ENCODE data around the gene INAFM2. TPM values are rescaled to one million over a fixed set of nuclear protein-coding genes. Genes with fewer than 3 reads are reported as not detected.

Gene INAFM2
- total RNA-seq, 1 donor from 2014 or later = 26.2 TPM

DNA sequence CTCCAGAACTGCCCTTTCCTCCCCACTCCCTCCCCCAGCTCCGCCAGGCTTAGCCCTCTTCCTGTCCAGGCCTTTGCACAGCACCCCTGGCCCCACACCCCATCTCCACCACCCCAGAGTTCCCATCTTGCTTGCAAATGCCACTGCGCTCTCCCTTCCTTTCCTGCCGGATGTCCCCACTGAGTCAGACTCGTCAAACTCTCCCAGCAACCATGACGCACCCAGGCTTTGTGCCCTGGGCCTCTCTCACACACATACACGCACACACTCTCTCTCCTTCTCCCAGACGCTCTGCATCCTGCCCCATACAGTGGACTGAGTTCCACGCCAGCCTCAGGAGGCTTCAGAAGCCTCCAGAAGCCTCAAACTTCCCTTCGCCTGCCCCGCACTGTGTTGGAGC is 20.0 kb downstream of the INAFM2 start:
- DNase-seq (ENCODE audit: low spot score) = peak; percentile 80

DNA sequence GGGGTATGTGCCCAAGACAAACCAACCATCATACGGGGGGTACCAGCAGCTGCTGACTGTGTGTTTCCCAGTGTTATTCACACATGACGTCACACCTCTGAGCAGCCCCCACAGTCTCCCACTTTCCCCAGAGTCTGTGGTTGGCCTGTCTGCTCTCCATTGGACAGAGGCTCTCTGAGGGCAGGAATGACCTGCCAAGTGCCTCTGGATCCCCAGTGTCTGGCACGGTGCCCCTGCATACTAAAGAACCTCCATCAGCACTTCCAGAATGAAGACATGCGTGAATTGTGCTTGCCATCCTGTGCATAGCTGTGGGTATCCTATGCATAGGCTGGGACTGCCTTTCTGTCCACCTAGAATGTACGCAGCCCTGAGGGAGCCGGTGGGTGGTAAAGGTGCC is 20.7 kb downstream of the INAFM2 start:
- no peak for DNase-seq (ENCODE audit: low spot score)

- no peak for DNase-seq (ENCODE audit: low spot score)
Observed at GRCh38 chr15:40344631-40345120, 21.2 kb downstream of the INAFM2 start.

DNA sequence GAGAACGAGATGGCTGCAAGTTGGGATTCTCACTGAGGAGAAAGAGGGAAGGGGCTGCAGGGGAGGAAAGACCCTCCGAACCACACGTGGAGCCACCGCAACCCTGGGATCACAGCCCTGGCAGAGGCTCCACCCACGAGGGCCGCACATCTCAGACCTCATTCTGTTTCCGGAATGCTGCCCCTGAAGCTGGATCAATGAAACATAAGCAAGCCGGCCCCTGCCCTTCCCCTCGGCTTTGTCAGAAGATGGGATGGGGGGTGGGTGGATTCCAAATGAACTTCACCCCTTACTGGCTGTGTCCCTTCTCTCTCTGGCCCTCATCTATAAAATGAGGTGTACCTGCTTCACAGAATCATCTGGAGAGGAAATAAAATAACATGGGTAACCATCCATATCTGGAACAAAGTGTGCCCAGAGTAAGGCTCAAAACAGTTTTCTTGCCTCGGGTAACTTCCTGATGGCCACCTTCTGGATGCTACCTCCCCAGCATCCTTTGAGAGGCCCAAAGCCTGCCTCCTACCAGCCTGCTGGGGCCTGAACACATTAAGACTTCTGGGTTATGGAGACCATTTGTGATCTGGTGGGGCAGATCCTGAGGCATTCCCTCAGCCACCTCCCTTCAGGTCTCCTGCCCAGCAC is 21.9 kb downstream of the INAFM2 start:
- DNase-seq (ENCODE audit: low spot score) = no peak

DNA sequence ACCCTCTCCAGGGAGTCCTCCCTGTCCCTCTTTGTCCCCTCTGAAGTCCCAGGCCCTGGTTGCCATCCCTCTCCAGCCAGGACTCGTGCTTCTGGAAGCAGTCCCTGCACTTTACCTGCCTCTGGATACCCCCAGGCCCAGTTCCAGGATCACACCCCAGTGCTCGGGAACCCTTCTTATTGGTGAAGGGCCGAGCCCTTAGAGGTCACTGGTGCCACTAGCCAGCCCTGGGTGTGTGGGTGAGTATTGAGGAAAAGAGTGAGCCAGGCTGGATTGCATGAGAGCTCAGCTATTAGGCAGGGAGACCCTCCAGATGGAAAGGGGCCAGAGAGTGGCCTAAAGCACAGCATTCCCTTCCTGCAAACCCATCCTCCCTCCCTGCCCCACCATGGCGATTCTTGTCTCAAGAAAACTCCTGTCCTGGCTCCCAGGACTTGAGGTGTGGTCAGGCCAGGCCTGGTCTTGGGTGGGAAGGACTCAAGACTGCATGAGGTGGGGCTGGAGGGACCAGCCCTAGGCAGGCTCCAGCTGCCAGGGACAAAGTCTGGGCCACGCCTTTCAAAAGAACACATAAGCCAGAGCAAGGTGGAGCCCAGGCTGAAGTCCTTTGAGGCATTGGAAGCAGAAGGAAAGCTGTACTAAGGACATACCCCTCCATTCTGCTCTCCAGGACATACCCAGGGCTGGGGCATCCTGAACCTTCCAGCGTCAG is 22.5 kb downstream of the INAFM2 start:
- DNase-seq (ENCODE audit: low spot score) = no peak

DNA sequence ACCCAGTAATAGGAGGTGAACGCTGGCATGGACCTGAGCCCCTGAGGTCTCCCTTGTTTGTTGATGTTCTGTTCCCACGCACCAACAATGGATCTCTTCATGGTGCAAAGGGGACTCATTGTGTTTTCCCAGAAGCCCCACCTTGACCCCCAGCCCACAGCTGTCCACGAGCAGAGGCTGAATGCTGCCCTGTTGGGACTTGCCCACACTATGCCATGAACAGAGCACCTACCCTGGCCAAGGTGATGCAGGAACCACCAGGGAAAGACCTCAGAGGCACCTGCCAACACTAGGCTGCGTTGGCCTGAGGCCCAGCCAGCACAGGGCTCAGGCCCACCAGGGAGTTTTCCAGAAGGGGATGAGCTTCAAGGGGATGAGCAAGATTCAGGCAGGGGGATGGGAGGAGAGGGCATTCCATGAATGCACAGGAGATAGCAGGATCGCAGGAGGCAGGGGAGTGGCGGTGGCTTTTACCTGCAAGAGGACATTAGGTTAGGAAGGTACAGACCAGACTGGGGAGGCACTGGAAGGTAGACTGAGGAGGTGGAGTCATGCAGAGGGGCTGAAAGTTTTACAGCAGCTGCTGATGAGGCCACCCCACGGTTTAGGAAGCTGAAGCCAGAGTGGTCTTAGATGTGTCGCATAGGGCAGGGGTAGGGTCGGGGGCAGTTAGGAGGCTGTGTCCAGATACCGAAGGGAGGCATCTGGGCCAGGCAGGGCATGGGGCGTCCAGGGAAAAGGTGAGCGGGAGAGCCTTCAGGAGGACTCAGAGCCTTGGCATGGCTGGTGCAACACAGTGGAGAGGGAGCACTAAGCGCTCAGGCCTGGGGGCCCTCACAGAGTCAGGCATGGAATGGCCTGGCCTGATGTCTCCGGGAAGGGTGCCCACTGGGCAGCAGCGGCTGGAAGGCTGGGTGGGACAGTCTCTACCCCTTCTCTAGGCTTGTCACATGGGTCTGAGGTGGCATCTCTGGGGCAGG is 23.4 kb downstream of the INAFM2 start:
- no peak for DNase-seq (ENCODE audit: low spot score)

DNA sequence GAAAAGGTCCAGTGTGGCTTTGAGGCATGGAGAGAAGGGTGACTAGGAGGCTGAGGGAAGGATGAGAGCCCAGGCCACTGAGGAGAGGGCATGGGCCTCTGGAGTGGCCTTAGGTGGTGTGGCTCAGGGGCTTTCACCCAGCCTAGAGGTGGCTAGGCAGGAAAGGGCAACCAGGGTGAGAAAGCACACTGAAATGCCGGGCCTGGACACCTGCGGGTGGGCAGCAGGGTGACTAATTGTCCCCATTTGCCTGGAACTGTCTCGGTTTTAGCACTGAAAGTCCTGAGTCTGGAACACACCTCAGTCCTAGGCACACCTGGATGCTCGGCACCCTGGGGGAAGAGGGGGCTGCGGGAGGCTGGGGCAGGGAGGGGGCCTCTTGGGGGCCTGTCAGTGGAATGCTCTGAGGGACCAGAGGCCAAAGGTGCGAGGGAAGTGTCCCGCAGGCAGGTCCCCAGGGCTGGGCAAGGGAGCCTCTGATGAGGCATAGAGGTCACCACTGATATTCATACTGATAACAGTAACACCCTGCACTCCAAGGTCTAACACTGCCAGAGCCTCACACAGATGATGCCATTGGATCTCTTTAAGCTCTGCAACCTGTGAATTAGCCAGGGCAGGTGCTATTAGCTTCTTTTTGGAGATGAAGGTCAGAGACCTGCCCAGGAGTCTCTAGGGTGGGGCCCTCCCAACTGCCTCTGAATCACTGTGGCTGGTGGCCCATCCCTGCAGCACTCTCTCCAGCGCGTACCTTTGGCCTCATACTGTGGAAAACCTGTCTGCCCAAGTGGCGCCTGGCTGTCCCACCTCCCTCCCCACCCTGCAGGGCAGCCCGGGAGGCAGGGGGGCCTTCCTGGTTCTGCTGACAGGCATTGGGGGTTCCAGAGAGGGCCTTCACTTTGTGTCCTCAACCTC is 24.3 kb downstream of the INAFM2 start:
- DNase-seq (ENCODE audit: low spot score) = no peak

DNA sequence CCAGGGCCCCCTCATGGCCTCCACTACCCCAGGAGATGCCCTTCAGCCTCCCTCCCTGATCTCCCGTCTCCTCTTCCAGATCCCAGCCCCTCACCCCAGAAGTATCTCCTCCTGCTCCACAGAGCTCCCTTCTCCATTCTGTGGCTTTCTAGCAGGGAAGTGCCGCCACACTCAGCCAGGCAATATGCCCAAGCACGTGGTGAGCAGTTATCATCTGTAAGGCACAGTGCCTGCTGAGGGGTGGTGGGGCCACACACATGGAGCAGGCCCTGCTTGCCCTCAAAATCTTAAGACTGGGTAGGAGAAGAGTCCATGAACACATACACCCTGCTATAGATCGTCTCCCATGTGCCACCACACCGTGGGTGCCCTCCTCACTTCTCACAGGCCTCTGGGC is 25.0 kb downstream of the INAFM2 start:
- DNase-seq (ENCODE audit: low spot score) = no peak

- no peak for DNase-seq (ENCODE audit: low spot score)
Observed at GRCh38 chr15:40349163-40349562, 25.7 kb downstream of the INAFM2 start.

GRCh38 chr15:40352281-40352901 is 28.9 kb downstream of the INAFM2 start:
- no peak for DNase-seq (ENCODE audit: low spot score)

DNA sequence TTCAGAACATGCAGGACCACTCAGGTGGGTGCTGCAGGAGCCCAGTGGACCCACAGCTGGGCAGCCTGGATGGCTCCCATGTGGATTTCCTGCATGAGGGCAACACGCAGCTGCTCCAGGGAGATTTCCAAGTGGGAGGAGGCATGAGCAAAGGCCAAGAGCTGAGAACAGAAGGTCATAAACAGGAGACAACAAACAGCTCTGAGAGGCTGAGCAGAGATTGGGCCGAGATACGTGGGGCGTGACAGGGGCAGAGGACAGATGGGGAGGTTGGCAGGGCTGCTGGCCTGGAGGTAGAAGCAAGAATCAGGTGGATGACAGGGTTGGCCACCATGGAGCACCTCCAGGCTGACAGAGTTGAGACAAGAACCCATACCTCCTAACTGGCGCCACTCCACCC is 30.2 kb downstream of the INAFM2 start:
- DNase-seq (ENCODE audit: low spot score) = no peak

GRCh38 chr15:40354408-40355171 is 31.1 kb downstream of the INAFM2 start:
- no peak for DNase-seq (ENCODE audit: low spot score)

GRCh38 chr15:40355976-40356585 is 32.6 kb downstream of the INAFM2 start:
- no peak for DNase-seq (ENCODE audit: low spot score)

GRCh38 chr15:40357246-40357645 is 33.8 kb downstream of the INAFM2 start:
- DNase-seq (ENCODE audit: low spot score) = no peak

- DNase-seq (ENCODE audit: low spot score) = peak; percentile 89
Observed at GRCh38 chr15:40357723-40358470, 34.4 kb downstream of the INAFM2 start, which contains the start of gene DISP2. TSS of gene DISP2 (plus strand) at chr15:40358219. CDS start at chr15:40358322, 103 bp downstream.

DNA sequence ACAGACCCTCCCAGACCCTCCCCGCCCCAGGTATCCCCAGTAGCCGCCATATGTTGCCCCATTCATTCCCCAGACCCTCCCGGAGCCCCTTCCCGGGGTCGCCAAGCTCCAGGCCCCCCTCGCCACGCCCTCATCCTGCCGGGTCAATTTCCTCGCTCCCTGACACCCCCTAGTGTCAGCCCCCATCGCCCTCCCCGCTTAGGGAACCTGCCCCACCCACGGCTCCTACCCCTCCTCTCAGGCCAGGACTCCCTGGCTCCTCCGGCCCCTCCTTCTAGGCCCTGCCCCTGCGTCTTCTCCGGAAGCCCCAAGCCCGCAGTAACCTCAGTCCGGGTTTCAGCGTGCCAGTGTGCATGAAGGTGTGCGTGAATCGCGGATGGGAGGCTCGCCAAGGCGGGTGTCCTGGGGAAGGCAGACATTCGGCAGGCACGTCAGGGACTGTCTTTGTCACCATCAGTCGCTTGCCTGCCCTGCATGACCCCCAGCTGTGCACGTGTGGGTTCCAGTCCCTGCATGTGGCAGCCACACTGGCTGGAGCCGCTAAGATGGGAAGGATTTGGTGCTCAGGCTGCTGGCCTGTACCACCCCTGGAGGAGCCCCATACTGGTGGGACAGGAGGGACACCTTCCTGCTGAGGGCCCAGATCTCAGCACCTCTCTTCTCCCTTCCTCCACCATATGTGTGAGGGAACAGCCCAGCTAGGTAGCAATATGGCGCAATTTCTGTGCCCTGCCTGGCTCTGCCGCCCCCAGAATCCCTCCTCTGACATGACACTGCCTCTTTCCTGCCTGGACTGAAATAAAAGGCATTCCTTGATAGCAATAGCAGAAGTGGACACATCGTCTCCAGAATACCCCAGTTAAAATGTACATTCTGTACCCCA is 35.2 kb downstream of the INAFM2 start:
- DNase-seq (ENCODE audit: low spot score) = no peak

GRCh38 chr15:40360015-40360414 is 36.5 kb downstream of the INAFM2 start:
- no peak for DNase-seq (ENCODE audit: low spot score)

DNA sequence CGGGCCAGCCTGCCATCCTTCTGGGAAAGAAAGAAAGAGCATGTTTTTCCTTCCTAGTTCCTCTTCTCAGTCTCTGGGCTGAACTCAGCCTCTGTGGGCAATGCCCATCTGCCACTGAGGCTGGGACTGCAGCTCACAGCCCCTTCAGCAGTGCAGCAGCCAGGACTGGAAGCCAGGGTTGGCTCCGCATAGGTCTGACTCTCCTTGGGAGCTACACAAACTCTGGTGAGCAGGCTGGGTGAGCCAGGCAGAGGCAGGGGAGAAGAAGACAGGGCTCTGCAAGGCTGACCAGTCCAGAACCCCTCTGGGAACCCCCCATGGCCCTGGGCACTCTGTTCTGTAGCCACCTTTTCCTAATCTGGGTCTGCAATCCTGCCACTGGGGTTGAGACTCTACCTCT is 38.1 kb downstream of the INAFM2 start:
- no peak for DNase-seq (ENCODE audit: low spot score)

Data from ureter (tissue), 1 donor.